ENCODE results near the gene ZNF200. TPM values are rescaled to one million over a fixed set of nuclear protein-coding genes. Genes with fewer than 3 reads are reported as not detected.

The ZNF200 gene
- total and polyA plus RNA-seq, 2 of the 13 experiments (the other 11 are each of a cell fraction or from before 2014, with no cell fraction given), result 3.5 to 16.5 TPM

DNA sequence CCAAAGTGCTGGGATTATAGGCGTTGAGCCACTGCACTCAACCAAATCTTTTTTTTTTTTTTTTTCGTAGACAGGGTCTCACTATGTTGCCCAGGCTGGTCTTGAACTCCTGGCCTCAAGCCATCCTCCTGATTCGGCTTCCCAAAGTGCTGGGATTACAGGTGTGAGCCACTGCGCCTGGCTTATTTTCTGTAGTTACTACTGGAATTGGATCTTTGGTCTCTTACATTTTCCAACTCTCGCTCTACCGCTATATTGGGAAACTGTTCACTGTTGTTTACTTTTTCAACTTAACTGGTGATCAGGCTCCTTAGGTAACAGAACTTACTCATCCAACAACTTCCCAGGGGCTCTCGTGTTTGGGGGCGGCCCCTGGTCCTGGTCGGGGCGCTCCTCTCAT lies 14.1 kb downstream of the ZNF200 start:
- intact Hi-C loops (cut with micrococcal nuclease; ENCODE audit: unreplicated experiment), result no loop called here
- in situ Hi-C loops (cut with HindIII; ENCODE audit: extremely low pct_ligation_motif_present, low pct_unique_long_range_greater_than_20kb), result no loop called here
- ChIA-PET POLR2A (no interaction called here), CTCF (ENCODE audit: low intra/inter-chr PET ratio, low total read pairs) (no interaction called here)
- H3K9me3 ChIP-seq (ENCODE audit: low read length), result no peaks in the 10 kb centered on the region
- peak overlapping the region; percentile 52 for H3K27ac ChIP-seq (ENCODE audit: extremely low read length, insufficient read depth, low read length)
- ATAC-seq (peak; percentile 65), DNase-seq (ENCODE audit: low spot score) (peak; percentile 50), FAIRE-seq (no peak)
- H3K4me1 ChIP-seq (ENCODE audit: insufficient read depth, low read length), result peaks cover 33% of the 10 kb centered on the region
- H3K79me2 ChIP-seq (ENCODE audit: insufficient read depth, low read length), result no peaks in the 10 kb centered on the region
- WGBS (ENCODE audit: low lambda C conversion rate), result 49% methylated on average over 10 of the region's 10 CpGs
- H3K9ac ChIP-seq (ENCODE audit: insufficient read depth, low read depth, low read length), result no peak overlapping the region
- H2AFZ ChIP-seq (ENCODE audit: low read length), result no peak overlapping the region
- H3K36me3 ChIP-seq (replicated peaks in 1 of 2; ENCODE audit: control insufficient read depth in 1 of 2, insufficient read depth in 2 of 2, low read length in 2 of 2), result peaks cover 6 to 19% of the 10 kb centered on the region in 2 experiments
- no peak overlapping the region for H3K4me2 ChIP-seq (ENCODE audit: low read depth, low read length)
- H4K20me1 ChIP-seq (ENCODE audit: insufficient read depth, low read length), result no peaks in the 10 kb centered on the region
- H3K27me3 ChIP-seq (ENCODE audit: control insufficient read depth in 1 of 2, insufficient read depth in 2 of 2, low read length in 2 of 2), result peaks cover 4 to 6% of the 10 kb centered on the region in 2 experiments; a peak in 2 of 5 replicates
- BruUV-seq (replicated peaks), result no TSS peak
- no peak overlapping the region for H3K4me3 ChIP-seq (replicated peaks in 1 of 3; ENCODE audit: insufficient read depth in 1 of 3, low read depth in 2 of 3, low read length in 3 of 3)
- TF ChIP-seq PRMT3 (CRISPR knock-in tag; IDR thresholded peaks at IDR 0.05; ENCODE audit: borderline replicate concordance, low read depth) (no peak), ZSCAN25 (CRISPR knock-in tag; IDR thresholded peaks at IDR 0.05) (0 out of 2 replicates have a peak, but pooled peaks have one; percentile 21), LCORL (IDR thresholded peaks at IDR 0.05) (no peak), LCORL (CRISPR knock-in tag; IDR thresholded peaks at IDR 0.05) (0 out of 2 replicates have a peak, but pooled peaks have one; percentile 20), MIXL1 (CRISPR knock-in tag; IDR thresholded peaks at IDR 0.05) (no peak), CENPT (CRISPR knock-in tag; IDR thresholded peaks at IDR 0.05; ENCODE audit: low read depth) (no peak), SPEN (CRISPR knock-in tag; IDR thresholded peaks at IDR 0.05; ENCODE audit: low read depth) (peak; percentile 30; the same call in 1 of the 2 replicates), IRX3 (CRISPR knock-in tag; IDR thresholded peaks at IDR 0.05; ENCODE audit: borderline replicate concordance, low read depth) (no peak), ZBTB38 (CRISPR knock-in tag; IDR thresholded peaks at IDR 0.05) (0 out of 2 replicates have a peak, but pooled peaks have one; percentile 15), ELF3 (CRISPR knock-in tag; IDR thresholded peaks at IDR 0.05) (0 out of 2 replicates have a peak, but pooled peaks have one; percentile 23), FOXA3 (CRISPR knock-in tag; IDR thresholded peaks at IDR 0.05) (peak; percentile 51), CEBPG (CRISPR knock-in tag; IDR thresholded peaks at IDR 0.05) (peak; percentile 48), ZNF460 (CRISPR knock-in tag; IDR thresholded peaks at IDR 0.05; ENCODE audit: borderline replicate concordance) (peak; percentile 84), ZNF121 (CRISPR knock-in tag; IDR thresholded peaks at IDR 0.05) (peak; percentile 58; the same call in 1 of the 2 replicates)
- TF ChIP-seq, protein P1, sequence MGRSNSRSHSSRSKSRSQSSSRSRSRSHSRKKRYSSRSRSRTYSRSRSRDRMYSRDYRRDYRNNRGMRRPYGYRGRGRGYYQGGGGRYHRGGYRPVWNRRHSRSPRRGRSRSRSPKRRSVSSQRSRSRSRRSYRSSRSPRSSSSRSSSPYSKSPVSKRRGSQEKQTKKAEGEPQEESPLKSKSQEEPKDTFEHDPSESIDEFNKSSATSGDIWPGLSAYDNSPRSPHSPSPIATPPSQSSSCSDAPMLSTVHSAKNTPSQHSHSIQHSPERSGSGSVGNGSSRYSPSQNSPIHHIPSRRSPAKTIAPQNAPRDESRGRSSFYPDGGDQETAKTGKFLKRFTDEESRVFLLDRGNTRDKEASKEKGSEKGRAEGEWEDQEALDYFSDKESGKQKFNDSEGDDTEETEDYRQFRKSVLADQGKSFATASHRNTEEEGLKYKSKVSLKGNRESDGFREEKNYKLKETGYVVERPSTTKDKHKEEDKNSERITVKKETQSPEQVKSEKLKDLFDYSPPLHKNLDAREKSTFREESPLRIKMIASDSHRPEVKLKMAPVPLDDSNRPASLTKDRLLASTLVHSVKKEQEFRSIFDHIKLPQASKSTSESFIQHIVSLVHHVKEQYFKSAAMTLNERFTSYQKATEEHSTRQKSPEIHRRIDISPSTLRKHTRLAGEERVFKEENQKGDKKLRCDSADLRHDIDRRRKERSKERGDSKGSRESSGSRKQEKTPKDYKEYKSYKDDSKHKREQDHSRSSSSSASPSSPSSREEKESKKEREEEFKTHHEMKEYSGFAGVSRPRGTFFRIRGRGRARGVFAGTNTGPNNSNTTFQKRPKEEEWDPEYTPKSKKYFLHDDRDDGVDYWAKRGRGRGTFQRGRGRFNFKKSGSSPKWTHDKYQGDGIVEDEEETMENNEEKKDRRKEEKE (IDR thresholded peaks at IDR 0.05), result no peak
- TF ChIP-seq, protein P2, sequence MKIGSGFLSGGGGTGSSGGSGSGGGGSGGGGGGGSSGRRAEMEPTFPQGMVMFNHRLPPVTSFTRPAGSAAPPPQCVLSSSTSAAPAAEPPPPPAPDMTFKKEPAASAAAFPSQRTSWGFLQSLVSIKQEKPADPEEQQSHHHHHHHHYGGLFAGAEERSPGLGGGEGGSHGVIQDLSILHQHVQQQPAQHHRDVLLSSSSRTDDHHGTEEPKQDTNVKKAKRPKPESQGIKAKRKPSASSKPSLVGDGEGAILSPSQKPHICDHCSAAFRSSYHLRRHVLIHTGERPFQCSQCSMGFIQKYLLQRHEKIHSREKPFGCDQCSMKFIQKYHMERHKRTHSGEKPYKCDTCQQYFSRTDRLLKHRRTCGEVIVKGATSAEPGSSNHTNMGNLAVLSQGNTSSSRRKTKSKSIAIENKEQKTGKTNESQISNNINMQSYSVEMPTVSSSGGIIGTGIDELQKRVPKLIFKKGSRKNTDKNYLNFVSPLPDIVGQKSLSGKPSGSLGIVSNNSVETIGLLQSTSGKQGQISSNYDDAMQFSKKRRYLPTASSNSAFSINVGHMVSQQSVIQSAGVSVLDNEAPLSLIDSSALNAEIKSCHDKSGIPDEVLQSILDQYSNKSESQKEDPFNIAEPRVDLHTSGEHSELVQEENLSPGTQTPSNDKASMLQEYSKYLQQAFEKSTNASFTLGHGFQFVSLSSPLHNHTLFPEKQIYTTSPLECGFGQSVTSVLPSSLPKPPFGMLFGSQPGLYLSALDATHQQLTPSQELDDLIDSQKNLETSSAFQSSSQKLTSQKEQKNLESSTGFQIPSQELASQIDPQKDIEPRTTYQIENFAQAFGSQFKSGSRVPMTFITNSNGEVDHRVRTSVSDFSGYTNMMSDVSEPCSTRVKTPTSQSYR (CRISPR knock-in tag; IDR thresholded peaks at IDR 0.05; ENCODE audit: borderline replicate concordance), result no peak
- TF ChIP-seq, protein P3, sequence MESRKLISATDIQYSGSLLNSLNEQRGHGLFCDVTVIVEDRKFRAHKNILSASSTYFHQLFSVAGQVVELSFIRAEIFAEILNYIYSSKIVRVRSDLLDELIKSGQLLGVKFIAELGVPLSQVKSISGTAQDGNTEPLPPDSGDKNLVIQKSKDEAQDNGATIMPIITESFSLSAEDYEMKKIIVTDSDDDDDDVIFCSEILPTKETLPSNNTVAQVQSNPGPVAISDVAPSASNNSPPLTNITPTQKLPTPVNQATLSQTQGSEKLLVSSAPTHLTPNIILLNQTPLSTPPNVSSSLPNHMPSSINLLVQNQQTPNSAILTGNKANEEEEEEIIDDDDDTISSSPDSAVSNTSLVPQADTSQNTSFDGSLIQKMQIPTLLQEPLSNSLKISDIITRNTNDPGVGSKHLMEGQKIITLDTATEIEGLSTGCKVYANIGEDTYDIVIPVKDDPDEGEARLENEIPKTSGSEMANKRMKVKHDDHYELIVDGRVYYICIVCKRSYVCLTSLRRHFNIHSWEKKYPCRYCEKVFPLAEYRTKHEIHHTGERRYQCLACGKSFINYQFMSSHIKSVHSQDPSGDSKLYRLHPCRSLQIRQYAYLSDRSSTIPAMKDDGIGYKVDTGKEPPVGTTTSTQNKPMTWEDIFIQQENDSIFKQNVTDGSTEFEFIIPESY (CRISPR knock-in tag; IDR thresholded peaks at IDR 0.05), result peak; percentile 98

Measured in HepG2 (cell line).